Sigmoid colon (tissue), 7 donors: ENCODE results near the gene CHCHD4. TPM values are rescaled to one million over a fixed set of nuclear protein-coding genes. Genes with fewer than 3 reads are reported as not detected.
"Not testable (repeated sequence)": the region's sequence is repeated elsewhere in the genome, so short reads cannot be mapped to it uniquely, and the experiment has no call there.

Experiments
- DNase-seq: peaks from one replicate; pipeline ENCODE4 v3.0.0-alpha.2; 2019
- H3K27ac ChIP-seq, 4 donors: fragments of 200-600 bp; sonication (generic); one replicate each; pipeline ENCODE4 v1.5.1; 2016 to 2019; ENCODE audit warnings: mild to moderate bottlenecking in 1 of 4
- H3K27me3 ChIP-seq, 3 donors: fragments of 200-600 bp; sonication (generic); one replicate each; pipeline ENCODE4 v1.5.1; 2019; ENCODE audit warnings: mild to moderate bottlenecking in 1 of 3
- H3K36me3 ChIP-seq, 4 donors: fragments of 200-600 bp; sonication (generic); one replicate each; pipeline ENCODE4 v1.5.1; 2016 to 2019
- H3K4me1 ChIP-seq, 4 donors: fragments of 200-600 bp; sonication (generic); one replicate each; pipeline ENCODE4 v1.5.1; 2017 to 2019
- H3K4me3 ChIP-seq, 4 donors: fragments of 200-600 bp; sonication (generic); one replicate each; pipeline ENCODE4 v1.5.1; 2017 to 2019; ENCODE audit warnings: mild to moderate bottlenecking in 2 of 4, moderate library complexity in 1 of 4
- H3K9me3 ChIP-seq, 4 donors: fragments of 200-600 bp in 3 of 4; sonication (generic) in 3 of 4; one replicate each; pipeline versions ENCODE4 v1.5.1 to v1.6.1; 2013 to 2019
- EP300 ChIP-seq, 4 donors: sonication (generic); formaldehyde crosslinking; IDR thresholded peaks; one replicate each; pipeline ENCODE4 v1.6.1; 2017; ENCODE audit warnings: antibody characterized with exemption in 4 of 4
- POLR2A ChIP-seq, 2 donors: fragments of 450-650 bp; IDR thresholded peaks; one replicate each; pipeline ENCODE4 v1.6.1; 2016; ENCODE audit warnings: antibody characterized with exemption in 2 of 2, mild to moderate bottlenecking in 2 of 2, moderate library complexity in 2 of 2
- POLR2AphosphoS5 ChIP-seq, 4 donors: sonication (generic); formaldehyde crosslinking; IDR thresholded peaks; one replicate each; pipeline ENCODE4 v1.6.1; 2017; ENCODE audit warnings: antibody characterized with exemption in 4 of 4
- WGBS, 2 donors: extraction: QIAGEN DNeasy Blood & Tissue Kit; methylation state at CpG; one replicate each; pipeline ENCODE4 v1.1.7; 2013; 5-methylcytosine and 5-hydroxymethylcytosine counted together
- intact Hi-C: fragments of 100-400 bp; cut with DNase I; formaldehyde crosslinking; loops from one replicate; pipeline ENCODE4 v1.15.1; 2023
- polyA plus RNA-seq, 3 donors: library from polyadenylated mRNA; stranded (reverse); fragments of 200-250 nt; gene quantifications; one replicate each; pipeline ENCODE4 v1.2.3, GENCODE V29; 2013
- total RNA-seq, 4 donors: library from RNA; depleted of rRNA; stranded (reverse); fragments of >200 nt; gene quantifications; one replicate each; pipeline ENCODE4 v1.1.0, GENCODE V29; 2016
- TF ChIP-seq, protein P1 (sequence below), 4 experiments: fragments of 450-650 bp in 3 of 4; fragments of 200-600 bp in 1 of 4; IDR thresholded peaks; one replicate each; pipeline ENCODE4 v1.5.1; 2016 to 2019; ENCODE audit warnings: antibody characterized with exemption in 4 of 4, mild to moderate bottlenecking in 3 of 4, moderate library complexity in 2 of 4
- donor health status: healthy with polysubstance abuse.
- donor health status: Bipolar disorder and iron deficiency.
- donor health status: healthy.

The CHCHD4 gene
- total and polyA plus RNA-seq, 7 donors: 13.0 to 33.8 (median 20.9) TPM

DNA sequence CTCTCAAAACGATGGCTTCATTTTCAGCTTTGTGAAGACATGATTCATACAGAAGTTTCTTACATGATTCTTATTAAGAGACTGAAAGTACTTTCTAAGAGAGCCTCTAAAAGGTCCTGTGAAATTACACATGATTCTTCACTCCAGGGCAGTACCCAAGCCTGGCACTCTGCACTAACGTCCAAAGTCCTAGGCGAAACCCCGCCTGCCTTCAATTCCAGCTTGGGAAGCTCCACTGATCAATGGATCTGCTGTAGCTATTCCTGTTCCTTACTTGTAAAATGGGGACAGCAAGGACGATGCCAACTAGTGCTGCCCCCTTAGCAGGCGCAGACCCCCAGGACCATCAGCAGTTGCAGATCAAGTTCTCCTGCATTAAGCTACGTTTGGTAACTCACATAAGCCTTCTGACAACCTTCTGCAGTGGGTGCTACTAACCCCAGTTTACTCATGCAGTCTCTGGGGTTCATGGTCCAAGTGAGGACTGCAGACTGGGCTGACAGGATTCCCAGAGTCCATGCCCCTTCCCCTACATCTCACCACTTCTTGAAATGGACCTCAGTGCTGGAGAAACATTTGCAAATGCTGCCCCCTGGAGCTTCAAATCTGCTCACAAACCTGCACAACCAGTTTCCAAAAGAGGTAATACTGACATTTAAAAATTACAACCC lies 10.6 kb downstream of the CHCHD4 start:
- no peaks in the 10 kb centered on the region for H3K27me3 ChIP-seq

DNA sequence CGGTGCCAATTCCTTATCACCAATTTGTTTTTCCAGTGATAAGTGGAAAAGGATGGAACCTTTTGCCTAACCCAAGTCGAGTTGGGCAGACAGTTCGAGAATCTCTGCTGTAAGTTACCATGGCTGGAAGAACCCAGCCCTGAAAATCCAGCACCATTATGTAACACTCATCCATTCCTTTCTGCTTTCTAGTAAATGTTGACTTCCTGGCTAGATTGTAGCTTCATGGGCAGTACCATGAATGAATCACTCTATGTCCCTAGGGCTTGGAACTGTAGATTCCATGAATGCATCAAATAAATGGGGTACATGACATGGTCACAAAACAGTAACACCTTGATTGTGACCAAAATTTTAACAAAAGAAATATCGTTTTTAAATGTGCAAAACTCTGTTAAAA lies 14.0 kb downstream of the CHCHD4 start:
- H3K36me3 ChIP-seq: peaks cover 7 to 47% (median 27%) of the 10 kb centered on the region in 4 donors
- DNase-seq: no peak
- TF ChIP-seq, protein P1, sequence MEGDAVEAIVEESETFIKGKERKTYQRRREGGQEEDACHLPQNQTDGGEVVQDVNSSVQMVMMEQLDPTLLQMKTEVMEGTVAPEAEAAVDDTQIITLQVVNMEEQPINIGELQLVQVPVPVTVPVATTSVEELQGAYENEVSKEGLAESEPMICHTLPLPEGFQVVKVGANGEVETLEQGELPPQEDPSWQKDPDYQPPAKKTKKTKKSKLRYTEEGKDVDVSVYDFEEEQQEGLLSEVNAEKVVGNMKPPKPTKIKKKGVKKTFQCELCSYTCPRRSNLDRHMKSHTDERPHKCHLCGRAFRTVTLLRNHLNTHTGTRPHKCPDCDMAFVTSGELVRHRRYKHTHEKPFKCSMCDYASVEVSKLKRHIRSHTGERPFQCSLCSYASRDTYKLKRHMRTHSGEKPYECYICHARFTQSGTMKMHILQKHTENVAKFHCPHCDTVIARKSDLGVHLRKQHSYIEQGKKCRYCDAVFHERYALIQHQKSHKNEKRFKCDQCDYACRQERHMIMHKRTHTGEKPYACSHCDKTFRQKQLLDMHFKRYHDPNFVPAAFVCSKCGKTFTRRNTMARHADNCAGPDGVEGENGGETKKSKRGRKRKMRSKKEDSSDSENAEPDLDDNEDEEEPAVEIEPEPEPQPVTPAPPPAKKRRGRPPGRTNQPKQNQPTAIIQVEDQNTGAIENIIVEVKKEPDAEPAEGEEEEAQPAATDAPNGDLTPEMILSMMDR (IDR thresholded peaks at IDR 0.05): no peak
- no peak for TF ChIP-seq EP300 (IDR thresholded peaks at IDR 0.05)
- no peak for TF ChIP-seq POLR2A (IDR thresholded peaks at IDR 0.05)
- no peak for TF ChIP-seq POLR2AphosphoS5 (IDR thresholded peaks at IDR 0.05)
- 70 to 92% methylated on average over 4 of the region's 4 CpGs for WGBS, 2 donors
- H3K4me1 ChIP-seq: no peaks in the 10 kb centered on the region
- H3K4me3 ChIP-seq: no peak overlapping the region
- no peaks in the 10 kb centered on the region for H3K27me3 ChIP-seq
- H3K27ac ChIP-seq: no peak overlapping the region
- intact Hi-C loops: no loop called here
- no peaks in the 10 kb centered on the region for H3K9me3 ChIP-seq

More for the DNA sequence above, 10.6 kb downstream of the CHCHD4 start:
- TF ChIP-seq, protein P1 (IDR thresholded peaks at IDR 0.05): no peak
- no peak for TF ChIP-seq POLR2A (IDR thresholded peaks at IDR 0.05)
- no peak for TF ChIP-seq EP300 (IDR thresholded peaks at IDR 0.05)
- no peak for TF ChIP-seq POLR2AphosphoS5 (IDR thresholded peaks at IDR 0.05)
- H3K4me3 ChIP-seq: no peak overlapping the region
- 51 to 88% methylated on average over 7 of the region's 7 CpGs for WGBS, 2 donors
- peaks cover 0 to 8% (median 3%) of the 10 kb centered on the region in 4 donors for H3K4me1 ChIP-seq
- intact Hi-C loops: no loop called here
- DNase-seq: no peak
- H3K9me3 ChIP-seq: no peaks in the 10 kb centered on the region
- peaks cover 10 to 55% (median 29%) of the 10 kb centered on the region in 4 donors for H3K36me3 ChIP-seq
- H3K27ac ChIP-seq: no peak overlapping the region

DNA sequence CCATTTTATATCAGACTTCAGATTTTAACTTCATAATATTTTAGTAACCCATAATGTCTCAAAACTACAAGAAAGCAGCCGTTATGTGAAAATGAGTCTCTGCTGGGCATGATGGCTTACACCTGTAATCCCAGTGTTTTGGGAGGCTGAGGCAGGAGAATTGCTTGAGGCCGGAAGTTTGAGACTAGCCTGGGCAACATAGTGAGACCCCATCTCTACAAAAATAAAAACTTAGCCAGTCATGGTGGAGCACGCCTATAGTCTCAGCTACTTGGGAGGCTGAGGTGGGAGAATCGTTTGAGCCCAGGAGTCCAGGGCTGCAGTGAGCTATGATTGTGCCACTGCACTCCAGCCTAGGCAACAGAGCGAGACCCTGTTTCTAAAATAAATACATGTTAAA lies 14.8 kb downstream of the CHCHD4 start:
- 97 to 98% methylated on average over 5 of the region's 5 CpGs for WGBS, 2 donors
- DNase-seq, H3K4me1 ChIP-seq, H3K27me3 ChIP-seq, H3K4me3 ChIP-seq, H3K27ac ChIP-seq, intact Hi-C loops, H3K9me3 ChIP-seq: not testable (repeated sequence)
- peaks cover 0 to 39% (median 19%) of the 10 kb centered on the region in 4 donors for H3K36me3 ChIP-seq

DNA sequence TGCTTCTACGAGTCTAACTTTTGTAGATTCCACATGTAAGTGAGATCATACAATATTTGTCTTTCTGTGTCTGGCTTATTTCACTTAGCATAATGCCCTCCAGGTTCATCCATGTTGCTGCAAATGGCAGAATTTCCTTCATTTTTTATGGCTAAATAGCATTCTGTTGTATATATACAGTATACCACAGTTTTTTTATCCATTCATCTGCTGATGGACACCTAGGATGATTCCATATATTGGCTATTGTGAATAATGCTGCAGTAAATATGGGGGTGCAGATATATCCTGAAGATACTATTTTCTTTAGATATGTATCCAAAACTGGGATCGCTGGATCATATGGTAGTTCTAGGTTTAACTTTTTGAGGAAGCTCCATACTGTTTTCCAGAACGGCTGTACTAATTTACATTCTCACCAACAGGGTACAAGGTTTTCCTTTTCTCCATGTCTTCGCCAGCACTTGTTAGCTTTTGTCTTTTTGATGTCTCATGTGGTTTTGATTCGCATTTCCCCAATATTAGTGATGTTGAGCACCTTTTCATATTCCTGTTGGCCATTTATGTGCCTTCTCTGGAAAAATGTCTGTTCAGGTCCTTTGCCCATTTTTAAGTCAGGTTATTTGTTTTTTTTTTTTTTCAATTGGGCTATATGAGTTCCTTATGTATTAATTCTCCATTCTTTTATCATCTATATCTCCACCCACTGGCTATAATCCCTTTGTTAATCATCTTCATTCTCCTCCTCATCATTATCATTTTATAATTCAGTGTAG lies 26.9 kb downstream of the CHCHD4 start:
- TF ChIP-seq POLR2AphosphoS5 (IDR thresholded peaks at IDR 0.05) (no peak), EP300 (IDR thresholded peaks at IDR 0.05) (no peak), POLR2A (IDR thresholded peaks at IDR 0.05) (no peak)
- TF ChIP-seq, protein P1 (IDR thresholded peaks at IDR 0.05): no peak
- H3K4me1 ChIP-seq: no peaks in the 10 kb centered on the region
- no peak overlapping the region for H3K4me3 ChIP-seq
- WGBS, 2 donors: 95 to 96% methylated on average over 5 of the region's 5 CpGs
- DNase-seq: no peak
- H3K9me3 ChIP-seq: peaks cover 0 to 3% (median 1%) of the 10 kb centered on the region in 4 donors
- H3K27ac ChIP-seq: no peak overlapping the region
- H3K36me3 ChIP-seq: no peaks in the 10 kb centered on the region
- no peaks in the 10 kb centered on the region for H3K27me3 ChIP-seq
- intact Hi-C loops: no loop called here

DNA sequence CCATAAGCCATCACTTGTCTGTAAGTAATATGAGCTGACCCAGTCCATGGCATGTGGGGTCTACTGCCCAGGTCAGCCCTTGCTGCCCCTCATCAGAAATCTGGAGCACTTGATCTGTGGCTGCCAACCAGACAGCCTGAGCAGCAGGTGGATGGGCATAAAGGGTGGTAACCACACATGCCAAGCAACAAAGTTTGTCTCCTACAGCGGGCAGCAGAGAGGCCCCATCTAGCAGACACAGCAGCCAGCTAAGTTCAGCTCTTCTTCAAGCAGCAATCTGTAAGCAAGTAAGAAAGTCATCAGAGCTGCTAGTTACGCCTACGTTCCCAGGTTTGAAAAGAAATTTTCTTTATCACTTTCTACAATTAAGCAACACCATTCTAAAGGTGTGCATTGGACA lies 27.9 kb downstream of the CHCHD4 start:
- Histone ChIP-seq H3K9me3 (peaks cover 0 to 3% (median 1%) of the 10 kb centered on the region in 4 donors), H3K4me3 (no peak overlapping the region), H3K27me3 (no peaks in the 10 kb centered on the region), H3K36me3 (no peaks in the 10 kb centered on the region), H3K4me1 (no peaks in the 10 kb centered on the region), H3K27ac (no peak overlapping the region)
- WGBS, 2 donors: 92% methylated on average over 3 of the region's 3 CpGs
- no peak for TF ChIP-seq POLR2A (IDR thresholded peaks at IDR 0.05)
- intact Hi-C loops: no loop called here
- no peak for DNase-seq
